Thyroid gland (tissue), 4 donors: ENCODE data around the gene PCNT. TPM values are rescaled to one million over a fixed set of nuclear protein-coding genes. Genes with fewer than 3 reads are reported as not detected.

Experiments used
- DNase-seq, 2 donors: peaks; one replicate each; pipeline ENCODE4 v3.0.0-alpha.2; 2019
- H3K27ac ChIP-seq, 3 donors: fragments of 200-600 bp; sonication (generic); 1 replicate in 2 of 3; 2 replicates in 1 of 3; pipeline ENCODE4 v1.5.1; 2016 to 2019; ENCODE audit warnings: mild to moderate bottlenecking in 1 of 3, moderate library complexity in 1 of 3
- H3K27me3 ChIP-seq: fragments of 200-600 bp; sonication (generic); one replicate; pipeline ENCODE4 v1.5.1; 2019
- H3K36me3 ChIP-seq, 2 donors: fragments of 200-600 bp; sonication (generic); one replicate each; pipeline ENCODE4 v1.5.1; 2016 to 2019
- H3K4me1 ChIP-seq, 2 donors: fragments of 200-600 bp; sonication (generic); one replicate each; pipeline ENCODE4 v1.5.1; 2017 to 2019
- H3K4me3 ChIP-seq, 3 donors: fragments of 200-600 bp; sonication (generic); replicated peaks in 1 of 3; 1 replicate in 2 of 3; 2 replicates in 1 of 3; pipeline ENCODE4 v1.5.1; 2016; ENCODE audit warnings: mild to moderate bottlenecking in 1 of 3
- H3K9me3 ChIP-seq: fragments of 200-600 bp; sonication (generic); one replicate; pipeline ENCODE4 v1.5.1; 2017
- POLR2A ChIP-seq, 2 donors: fragments of 450-650 bp; IDR thresholded peaks; one replicate each; pipeline ENCODE4 v1.6.1; 2017; ENCODE audit warnings: antibody characterized with exemption in 2 of 2, mild to moderate bottlenecking in 2 of 2, moderate library complexity in 1 of 2
- WGBS, 2 donors: methylation state at CpG; one replicate each; pipeline ENCODE4 v1.1.5; 2017; 5-methylcytosine and 5-hydroxymethylcytosine counted together
- intact Hi-C: fragments of 100-400 bp; cut with DNase I; formaldehyde crosslinking; loops from one replicate; pipeline ENCODE4 v1.15.1; 2023
- total RNA-seq, 4 donors: library from RNA; depleted of rRNA; stranded (reverse); fragments of >200 nt; gene quantifications; one replicate each; pipeline ENCODE4 v1.2.3, GENCODE V29; 2016
- TF ChIP-seq, protein P1 (sequence below), 6 experiments: fragments of 200-600 bp in 3 of 6; fragments of 450-650 bp in 3 of 6; sonication (generic) in 3 of 6; IDR thresholded peaks; one replicate each; pipeline ENCODE4 v1.5.1; 2016 to 2019; ENCODE audit warnings: antibody characterized with exemption in 6 of 6, mild to moderate bottlenecking in 2 of 6, inconsistent platforms in 1 of 6, moderate library complexity in 1 of 6

PCNT gene
- total RNA-seq, 4 donors from 2014 or later: 23.9 to 36.6 (median 33.2) TPM

- DNase-seq: no peak
- Histone ChIP-seq H3K27me3 (no peaks in the 10 kb centered on the region), H3K36me3 (peaks cover 6 to 27% of the 10 kb centered on the region in 2 donors), H3K4me1 (no peaks in the 10 kb centered on the region), H3K9me3 (no peaks in the 10 kb centered on the region), H3K4me3 (no peak overlapping the region), H3K27ac (no peak overlapping the region)
- intact Hi-C loops: no loop called here
- WGBS, 2 donors: 89% methylated on average over 8 to 17 of the region's 18 CpGs
- TF ChIP-seq, protein P1, sequence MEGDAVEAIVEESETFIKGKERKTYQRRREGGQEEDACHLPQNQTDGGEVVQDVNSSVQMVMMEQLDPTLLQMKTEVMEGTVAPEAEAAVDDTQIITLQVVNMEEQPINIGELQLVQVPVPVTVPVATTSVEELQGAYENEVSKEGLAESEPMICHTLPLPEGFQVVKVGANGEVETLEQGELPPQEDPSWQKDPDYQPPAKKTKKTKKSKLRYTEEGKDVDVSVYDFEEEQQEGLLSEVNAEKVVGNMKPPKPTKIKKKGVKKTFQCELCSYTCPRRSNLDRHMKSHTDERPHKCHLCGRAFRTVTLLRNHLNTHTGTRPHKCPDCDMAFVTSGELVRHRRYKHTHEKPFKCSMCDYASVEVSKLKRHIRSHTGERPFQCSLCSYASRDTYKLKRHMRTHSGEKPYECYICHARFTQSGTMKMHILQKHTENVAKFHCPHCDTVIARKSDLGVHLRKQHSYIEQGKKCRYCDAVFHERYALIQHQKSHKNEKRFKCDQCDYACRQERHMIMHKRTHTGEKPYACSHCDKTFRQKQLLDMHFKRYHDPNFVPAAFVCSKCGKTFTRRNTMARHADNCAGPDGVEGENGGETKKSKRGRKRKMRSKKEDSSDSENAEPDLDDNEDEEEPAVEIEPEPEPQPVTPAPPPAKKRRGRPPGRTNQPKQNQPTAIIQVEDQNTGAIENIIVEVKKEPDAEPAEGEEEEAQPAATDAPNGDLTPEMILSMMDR (IDR thresholded peaks at IDR 0.05): no peak
- TF ChIP-seq POLR2A (IDR thresholded peaks at IDR 0.05): no peak
Observed at GRCh38 chr21:46439906-46440305, 116.0 kb downstream of the PCNT start.

DNA sequence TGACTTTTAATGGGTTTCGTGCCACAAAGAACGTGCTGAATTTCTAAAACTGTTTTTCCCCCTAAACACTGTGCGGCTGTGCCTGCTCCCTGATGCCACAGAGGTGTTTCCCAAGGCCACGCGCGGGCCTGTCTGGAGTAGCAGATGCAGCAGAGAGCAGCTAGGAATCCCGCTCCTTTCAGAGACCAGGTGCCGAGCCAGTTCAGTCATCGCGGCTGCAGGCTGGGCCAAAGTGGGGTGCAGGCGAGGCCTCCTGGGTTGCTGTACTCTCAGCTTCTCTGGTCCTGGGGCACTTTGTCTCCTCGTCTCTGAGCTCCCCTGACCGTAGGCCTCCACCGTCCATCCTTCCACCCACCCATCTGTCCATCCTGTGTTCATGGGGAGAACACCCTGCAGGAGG lies 117.4 kb downstream of the PCNT start:
- no peaks in the 10 kb centered on the region for H3K27me3 ChIP-seq
- 97 to 99% methylated on average over 14 of the region's 14 CpGs for WGBS, 2 donors
- peaks cover 0 to 23% of the 10 kb centered on the region in 2 donors for H3K36me3 ChIP-seq

DNA sequence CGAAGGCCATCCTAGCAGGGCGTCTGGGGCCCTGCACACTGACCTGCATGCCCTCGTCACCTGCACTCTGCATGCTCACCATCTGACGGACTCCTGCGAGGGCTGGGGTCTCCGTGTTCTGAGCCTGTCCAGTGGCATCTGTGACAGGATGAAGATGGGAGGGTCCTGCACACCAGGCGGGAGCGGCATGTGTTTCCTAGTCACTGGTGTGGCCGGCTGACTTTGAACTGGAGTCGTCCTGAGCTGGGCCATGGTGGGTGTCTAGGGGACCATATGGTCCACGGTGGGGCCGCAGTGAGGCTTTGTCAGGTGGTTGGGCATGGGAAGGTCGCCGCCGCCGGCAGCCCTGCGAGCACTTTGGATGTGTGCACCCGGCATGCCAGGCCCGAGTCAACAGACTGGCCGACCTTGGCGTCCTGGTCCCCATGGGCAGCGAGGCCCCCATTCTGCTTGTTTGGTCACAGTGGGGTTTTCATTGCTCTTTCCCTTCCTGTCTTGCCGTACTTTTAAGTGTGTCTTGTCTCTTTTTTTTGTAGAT lies 118.1 kb downstream of the PCNT start:
- Histone ChIP-seq H3K4me3 (no peak overlapping the region), H3K36me3 (peaks cover 0 to 23% of the 10 kb centered on the region in 2 donors), H3K4me1 (no peaks in the 10 kb centered on the region), H3K27me3 (no peaks in the 10 kb centered on the region), H3K9me3 (no peaks in the 10 kb centered on the region), H3K27ac (no peak overlapping the region)
- TF ChIP-seq POLR2A (IDR thresholded peaks at IDR 0.05): no peak
- TF ChIP-seq, protein P1 (IDR thresholded peaks at IDR 0.05): no peak
- intact Hi-C loops: no loop called here
- DNase-seq: no peak
- WGBS, 2 donors: 93 to 97% methylated on average over 12 to 23 of the region's 23 CpGs

More for the DNA sequence above, 117.4 kb downstream of the PCNT start:
- H3K4me3 ChIP-seq: no peak overlapping the region
- no peaks in the 10 kb centered on the region for H3K4me1 ChIP-seq
- TF ChIP-seq, protein P1 (IDR thresholded peaks at IDR 0.05): no peak
- no peak for TF ChIP-seq POLR2A (IDR thresholded peaks at IDR 0.05)
- H3K9me3 ChIP-seq: no peaks in the 10 kb centered on the region
- no peak overlapping the region for H3K27ac ChIP-seq
- DNase-seq: no peak
- intact Hi-C loops: no loop called here

DNA sequence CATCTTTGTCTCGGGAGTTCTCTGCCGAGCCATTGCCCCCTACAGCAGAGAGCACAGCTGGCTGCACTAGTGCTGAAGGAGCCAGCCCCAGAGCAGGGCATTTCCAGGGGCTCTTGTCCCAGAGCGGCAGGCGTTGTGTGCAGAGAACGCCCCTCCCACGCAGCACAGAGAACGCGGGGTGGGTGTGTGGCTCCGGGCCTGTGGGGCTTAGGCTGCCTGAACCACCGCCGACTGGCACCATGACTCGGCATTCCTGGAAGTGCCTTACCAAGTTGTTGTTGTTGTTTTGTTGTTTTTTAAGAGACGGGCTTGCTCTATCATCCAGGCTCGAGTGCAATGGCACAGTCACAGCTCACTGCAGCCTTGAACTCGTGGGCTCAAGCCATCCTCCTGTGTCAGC lies 119.0 kb downstream of the PCNT start:
- intact Hi-C loops: no loop called here
- no peak for DNase-seq
- H3K27ac ChIP-seq: no peak overlapping the region
- 85 to 92% methylated on average over 15 of the region's 15 CpGs for WGBS, 2 donors
- no peaks in the 10 kb centered on the region for H3K4me1 ChIP-seq
- no peaks in the 10 kb centered on the region for H3K9me3 ChIP-seq
- no peak overlapping the region for H3K4me3 ChIP-seq
- peaks cover 0 to 19% of the 10 kb centered on the region in 2 donors for H3K36me3 ChIP-seq
- no peaks in the 10 kb centered on the region for H3K27me3 ChIP-seq
- TF ChIP-seq POLR2A (IDR thresholded peaks at IDR 0.05): no peak
- TF ChIP-seq, protein P1 (IDR thresholded peaks at IDR 0.05): no peak

- Histone ChIP-seq H3K36me3 (peaks cover 0 to 15% of the 10 kb centered on the region in 2 donors), H3K4me1 (no peaks in the 10 kb centered on the region), H3K4me3 (no peak overlapping the region), H3K27ac (no peak overlapping the region), H3K27me3 (no peaks in the 10 kb centered on the region), H3K9me3 (no peaks in the 10 kb centered on the region)
- no peak for DNase-seq
- 86 to 92% methylated on average over 7 to 8 of the region's 8 CpGs for WGBS, 2 donors
- intact Hi-C loops: no loop called here
- TF ChIP-seq, protein P1 (IDR thresholded peaks at IDR 0.05): no peak
- TF ChIP-seq POLR2A (IDR thresholded peaks at IDR 0.05): no peak
Observed at GRCh38 chr21:46443910-46444309, 120.0 kb downstream of the PCNT start.
